Natural killer cell (primary cell): ENCODE data around the gene ZBTB37. TPM values are rescaled to one million over a fixed set of nuclear protein-coding genes. Genes with fewer than 3 reads are reported as not detected.

Experiments used
- ATAC-seq, 3 donors: fragments of 150-1000 bp in 2 of 3; fragments of 200-7000 bp in 1 of 3; cut with Tn5 transposase; 1 replicate in 1 of 3; 2 replicates in 2 of 3; pipeline ENCODE4 v1.10.0; 2021; ENCODE audit warnings: mild to moderate bottlenecking in 2 of 3, moderate library complexity in 2 of 3
- DNase-seq, 2 donors: peaks; one replicate each; pipeline versions ENCODE4 v3.0.0 to v3.0.0-alpha.2; 2013 to 2021; ENCODE audit warnings: mixed read lengths in 1 of 2
- H3K27ac ChIP-seq: one replicate; pipeline ENCODE4 v1.5.1; 2013; ENCODE audit warnings: mild to moderate bottlenecking, low read length
- H3K27me3 ChIP-seq: one replicate; pipeline ENCODE4 v1.6.1; 2013; ENCODE audit warnings: low read length; ENCODE audit not compliant: control insufficient read depth, insufficient read depth
- H3K36me3 ChIP-seq: one replicate; pipeline ENCODE4 v1.6.1; 2013; ENCODE audit warnings: low read length; ENCODE audit not compliant: control insufficient read depth, insufficient read depth
- H3K4me1 ChIP-seq: one replicate; pipeline ENCODE4 v1.6.1; 2013; ENCODE audit warnings: low read length; ENCODE audit not compliant: control insufficient read depth, insufficient read depth
- H3K4me3 ChIP-seq: one replicate; pipeline ENCODE4 v1.5.1; 2013; ENCODE audit warnings: low read length
- H3K9me3 ChIP-seq: one replicate; pipeline ENCODE4 v1.6.1; 2013; ENCODE audit warnings: low read length; ENCODE audit not compliant: control insufficient read depth, insufficient read depth
- H3K27ac Mint-ChIP-seq, 2 donors: one replicate each; pipeline ENCODE4 v1.8.0; 2022; ENCODE audit warnings: mild to moderate bottlenecking in 2 of 2, mixed read lengths in 2 of 2, moderate library complexity in 1 of 2
- H3K27me3 Mint-ChIP-seq, 2 donors: one replicate each; pipeline ENCODE4 v1.8.0; 2022; ENCODE audit warnings: low read depth in 2 of 2, mixed read lengths in 2 of 2
- H3K36me3 Mint-ChIP-seq: one replicate; pipeline ENCODE4 v1.8.0; 2022; ENCODE audit warnings: mixed read lengths
- H3K4me1 Mint-ChIP-seq, 2 donors: one replicate each; pipeline ENCODE4 v1.8.0; 2022; ENCODE audit warnings: mixed read lengths in 2 of 2
- H3K4me3 Mint-ChIP-seq: one replicate; pipeline ENCODE4 v1.8.0; 2022; ENCODE audit warnings: mild to moderate bottlenecking, moderate library complexity, mixed read lengths
- H3K9me3 Mint-ChIP-seq, 2 donors: one replicate each; pipeline ENCODE4 v1.8.0; 2022; ENCODE audit warnings: mixed read lengths in 2 of 2
- CTCF ChIP-seq: fragments of 200-600 bp; IDR thresholded peaks from one replicate; pipeline ENCODE4 v1.8.0; 2022; ENCODE audit warnings: antibody characterized with exemption
- WGBS: methylation state at CpG from one replicate; pipeline ENCODE4 v1.1.7; 2013; ENCODE audit warnings: missing lambda C conversion rate; ENCODE audit not compliant: insufficient coverage; 5-methylcytosine and 5-hydroxymethylcytosine counted together
- intact Hi-C: fragments of 100-400 bp; cut with micrococcal nuclease; formaldehyde crosslinking; loops from one replicate; pipeline ENCODE4 v1.14.2; 2022
- total RNA-seq, 4 donors: library from RNA; stranded (reverse); fragments of 120-200 nt in 1 of 4; gene quantifications; one replicate each; pipeline versions ENCODE4 v1.2.3 to v1.2.4, GENCODE V29; 2013 to 2022

The ZBTB37 gene
- total RNA-seq, 3 donors from 2014 or later (not counting 1 experiment from before 2014, with no cell fraction given) = 38.2 to 47.3 (median 39.8) TPM

- no peaks in the 10 kb centered on the region for H3K4me1 ChIP-seq
- no peaks in the 10 kb centered on the region for H3K9me3 Mint-ChIP-seq
- peak overlapping the region; percentile 33 for H3K27ac Mint-ChIP-seq
- no peak for ATAC-seq
- H3K27ac ChIP-seq = no peak overlapping the region
- no peak overlapping the region for H3K4me3 Mint-ChIP-seq
- H3K27me3 ChIP-seq = no peaks in the 10 kb centered on the region
- no peak overlapping the region for H3K4me3 ChIP-seq
- DNase-seq = no peak
- TF ChIP-seq CTCF = no peak
- no peaks in the 10 kb centered on the region for H3K9me3 ChIP-seq
- no peaks in the 10 kb centered on the region for H3K27me3 Mint-ChIP-seq
- 93% methylated on average over 1 of the region's 1 CpG for WGBS
- peaks cover 0 to 5% of the 10 kb centered on the region in 2 donors for H3K4me1 Mint-ChIP-seq
- peaks cover 57% of the 10 kb centered on the region for H3K36me3 ChIP-seq
- H3K36me3 Mint-ChIP-seq = peaks cover 14% of the 10 kb centered on the region
- intact Hi-C loops = no loop called here
These were observed 66.3 kb downstream of the ZBTB37 start for GRCh38 chr1:173934440-173934839.

GRCh38 chr1:173937062-173937461, 68.9 kb downstream of the ZBTB37 start:
- Histone ChIP-seq H3K4me1 (no peaks in the 10 kb centered on the region), H3K4me3 (no peak overlapping the region), H3K27ac (no peak overlapping the region), H3K9me3 (no peaks in the 10 kb centered on the region), H3K36me3 (peaks cover 73% of the 10 kb centered on the region), H3K27me3 (no peaks in the 10 kb centered on the region)
- DNase-seq (no peak), ATAC-seq (no peak)
- Mint-ChIP-seq H3K9me3 (no peaks in the 10 kb centered on the region), H3K27me3 (no peaks in the 10 kb centered on the region), H3K27ac (no peak overlapping the region), H3K4me3 (no peak overlapping the region), H3K36me3 (peaks cover 21% of the 10 kb centered on the region), H3K4me1 (peaks cover 0 to 5% of the 10 kb centered on the region in 2 donors)
- WGBS = 89% methylated on average over 2 of the region's 2 CpGs
- intact Hi-C loops = no loop called here
- no peak for TF ChIP-seq CTCF

- H3K27me3 Mint-ChIP-seq = no peaks in the 10 kb centered on the region
- intact Hi-C loops = no loop called here
- H3K36me3 Mint-ChIP-seq = no peaks in the 10 kb centered on the region
- TF ChIP-seq CTCF = no peak
- H3K9me3 ChIP-seq = no peaks in the 10 kb centered on the region
- no peaks in the 10 kb centered on the region for H3K27me3 ChIP-seq
- H3K4me1 Mint-ChIP-seq = no peaks in the 10 kb centered on the region
- H3K27ac ChIP-seq = no peak overlapping the region
- H3K4me3 Mint-ChIP-seq = no peak overlapping the region
- DNase-seq (no peak), ATAC-seq (no peak)
- no peaks in the 10 kb centered on the region for H3K9me3 Mint-ChIP-seq
- peaks cover 89% of the 10 kb centered on the region for H3K36me3 ChIP-seq
- H3K4me3 ChIP-seq = no peak overlapping the region
- 83% methylated on average over 3 of the region's 4 CpGs for WGBS
- H3K4me1 ChIP-seq = no peaks in the 10 kb centered on the region
- no peak overlapping the region for H3K27ac Mint-ChIP-seq
These were observed 78.3 kb downstream of the ZBTB37 start for GRCh38 chr1:173946380-173946921.

- Mint-ChIP-seq H3K4me3 (no peak overlapping the region), H3K4me1 (no peaks in the 10 kb centered on the region), H3K36me3 (no peaks in the 10 kb centered on the region), H3K27me3 (no peaks in the 10 kb centered on the region), H3K9me3 (no peaks in the 10 kb centered on the region), H3K27ac (no peak overlapping the region)
- Histone ChIP-seq H3K27me3 (no peaks in the 10 kb centered on the region), H3K27ac (no peak overlapping the region), H3K4me1 (no peaks in the 10 kb centered on the region), H3K9me3 (no peaks in the 10 kb centered on the region), H3K4me3 (no peak overlapping the region), H3K36me3 (peaks cover 81% of the 10 kb centered on the region)
- TF ChIP-seq CTCF = no peak
- ATAC-seq = no peak
- intact Hi-C loops = no loop called here
- no peak for DNase-seq
- WGBS = 100% methylated on average over 4 of the region's 4 CpGs
These were observed 80.4 kb downstream of the ZBTB37 start for GRCh38 chr1:173948594-173948993.
